ENCODE data around the gene GIMAP6.

GRCh38 chr7:150656047-150656446, 23.9 kb upstream of the GIMAP6 start:
- TF ChIP-seq POLR2A (IDR thresholded peaks at IDR 0.05; ENCODE audit: low read length) = no peak
- no peak for TF ChIP-seq GATA1 (IDR thresholded peaks at IDR 0.05; ENCODE audit: low read depth, low read length)

Data from erythroblast (primary cell).